GM15510 (cell line): Measurements from ENCODE around the gene SPINK1.

Experiments used
- POLR2A ChIP-seq: IDR thresholded peaks from 3 replicates; pipeline ENCODE4 v1.6.1; 2011; ENCODE audit warnings: borderline replicate concordance; ENCODE audit not compliant: insufficient read length; ENCODE audit errors: extremely low read depth

Gene SPINK1

DNA sequence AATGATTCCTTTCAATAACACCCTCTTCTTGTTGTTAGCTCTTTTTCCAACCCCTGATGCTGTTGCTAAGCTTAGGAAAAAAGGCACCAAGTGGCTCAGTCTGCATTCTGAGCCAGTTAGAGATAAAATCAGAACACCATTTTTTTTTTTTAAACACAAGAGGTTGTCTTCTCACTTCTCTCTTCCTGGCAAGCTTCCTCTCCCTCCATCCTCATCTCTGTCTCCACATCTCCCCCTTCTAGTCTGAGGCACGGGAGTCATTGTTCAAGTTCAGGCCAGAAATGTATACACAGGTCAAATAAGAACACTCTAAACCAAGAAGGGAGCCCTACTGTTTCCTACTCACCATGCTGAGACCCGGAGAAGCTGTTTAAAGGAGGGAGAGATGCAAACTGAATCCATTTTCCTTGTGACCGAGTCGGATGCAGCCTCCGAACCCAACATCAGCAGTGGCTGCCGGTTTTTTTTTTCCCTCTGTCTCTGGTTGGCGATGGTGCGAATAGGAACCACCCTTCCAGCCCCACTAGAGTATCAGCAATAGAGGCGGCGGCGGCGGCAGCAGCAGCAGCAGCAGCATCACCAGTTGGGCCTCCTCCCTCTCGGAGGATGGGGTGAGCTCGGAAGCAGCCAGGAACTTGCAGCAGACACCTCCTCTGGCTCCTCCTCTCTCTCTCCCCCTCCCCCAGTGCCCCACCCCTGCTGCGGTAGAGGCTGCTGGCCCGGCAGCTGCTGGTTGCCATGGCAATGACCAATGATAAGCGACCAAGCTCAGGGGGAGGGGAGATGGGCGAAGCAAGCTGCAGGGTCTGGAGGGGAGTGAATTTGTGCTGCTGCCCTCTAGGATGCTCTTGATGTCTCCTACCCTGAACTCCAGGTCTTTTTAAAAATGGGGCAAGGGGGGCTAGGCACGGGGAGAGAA is 49.1 kb downstream of the SPINK1 start, which contains the start of gene JAKMIP2:
Gene JAKMIP2 (minus strand): TSS at position 619 of the 919 bp plus-strand sequence. CDS start 110,922 bp downstream, outside the sequence.
- no peak for TF ChIP-seq POLR2A

DNA sequence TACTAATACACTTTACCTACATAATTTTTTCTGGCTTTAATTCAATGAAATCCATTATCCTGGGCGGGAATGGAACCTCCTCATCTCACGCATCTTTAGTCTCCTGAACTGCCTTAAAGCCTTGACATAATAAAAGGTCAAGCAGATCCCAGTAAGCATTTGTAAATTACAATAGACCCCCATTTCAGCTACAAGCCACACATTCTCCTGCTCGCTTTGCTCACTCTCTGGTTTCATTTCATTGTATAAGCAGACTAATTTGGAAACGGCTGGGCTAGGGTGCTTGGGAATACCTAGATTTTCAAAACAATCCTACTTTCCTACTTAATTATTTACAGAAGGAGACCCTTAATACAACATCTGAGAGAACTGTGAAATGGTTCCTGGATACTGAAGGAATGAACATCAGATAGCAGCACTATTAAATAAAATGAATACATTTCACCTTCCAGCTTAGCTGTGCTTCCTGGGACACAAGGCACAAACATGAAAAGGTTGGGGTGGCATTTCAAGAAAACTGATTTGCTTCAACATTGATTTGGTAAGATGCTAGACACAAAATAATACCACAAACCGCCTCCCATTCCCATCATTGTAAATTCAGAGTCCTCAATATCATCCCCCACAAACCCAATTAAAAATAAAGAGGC is 50.4 kb downstream of the SPINK1 start:
- no peak for TF ChIP-seq POLR2A

DNA sequence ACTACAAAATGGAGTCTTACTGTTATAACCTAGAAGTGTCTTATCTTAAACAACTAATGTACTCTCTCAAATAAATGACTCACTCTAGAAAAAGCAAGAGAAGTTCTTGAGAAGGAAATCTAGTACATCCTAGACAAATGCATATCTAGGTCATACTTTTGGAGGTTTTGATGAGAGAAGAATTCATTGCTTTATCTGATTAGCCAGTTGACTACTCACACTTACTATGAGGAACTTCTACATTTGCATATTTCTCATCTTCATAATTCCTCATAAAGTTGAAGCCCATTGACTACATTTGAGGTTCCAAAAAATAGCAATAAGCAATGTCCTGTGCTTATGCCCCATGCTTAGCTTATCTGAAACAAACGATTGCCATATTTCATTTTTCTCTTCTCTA is 51.8 kb downstream of the SPINK1 start:
- no peak for TF ChIP-seq POLR2A

DNA sequence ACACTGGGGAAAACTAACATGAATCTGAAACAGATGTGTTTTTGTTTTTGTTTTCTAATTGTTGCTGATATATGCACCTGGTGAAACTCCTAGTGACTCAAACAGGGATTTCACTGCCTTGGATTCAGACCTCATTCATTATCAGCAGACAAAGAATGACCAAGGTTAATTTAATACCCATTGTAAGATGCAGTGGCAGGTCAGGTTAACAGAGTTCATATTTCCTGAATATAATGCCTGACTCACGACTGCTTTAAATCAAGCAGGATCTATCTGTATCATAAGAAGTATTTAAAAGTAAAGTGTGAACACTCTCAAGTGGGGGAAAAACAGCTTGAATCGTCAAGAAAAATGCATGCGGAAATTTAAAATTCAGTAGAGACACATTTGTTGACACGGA is 54.5 kb downstream of the SPINK1 start:
- TF ChIP-seq POLR2A = no peak
